ENCODE data around the gene APLP1.
"Not testable (repeated sequence)": the region's sequence is repeated elsewhere in the genome, so short reads cannot be mapped to it uniquely, and the experiment has no call there.

APLP1 gene

GRCh38 chr19:35908973-35909683, 40.8 kb downstream of the APLP1 start:
- DNase-seq: no peak

- DNase-seq: no peak
Observed at GRCh38 chr19:35909684-35910035, 41.3 kb downstream of the APLP1 start.

GRCh38 chr19:35910355-35910754, 42.0 kb downstream of the APLP1 start:
- DNase-seq: not testable (repeated sequence)

- DNase-seq: no peak
Observed at GRCh38 chr19:35911173-35911572, 42.8 kb downstream of the APLP1 start.

GRCh38 chr19:35911790-35912189, 43.4 kb downstream of the APLP1 start:
- no peak for DNase-seq

GRCh38 chr19:35913589-35913988, 45.2 kb downstream of the APLP1 start:
- no peak for DNase-seq

- no peak for DNase-seq
Observed at GRCh38 chr19:35915443-35915842, 47.1 kb downstream of the APLP1 start.

GRCh38 chr19:35919306-35919705, 50.9 kb downstream of the APLP1 start:
- DNase-seq: no peak

GRCh38 chr19:35921012-35921411, 52.6 kb downstream of the APLP1 start:
- no peak for DNase-seq

GRCh38 chr19:35925501-35925900, 57.1 kb downstream of the APLP1 start:
- DNase-seq: no peak

GRCh38 chr19:35928507-35928906, 60.1 kb downstream of the APLP1 start:
- DNase-seq: no peak

All from GOT3 (cell line).